HG03442 (cell line): ENCODE data around the gene IGDCC3.
"Not testable (repeated sequence)": the region's sequence is repeated elsewhere in the genome, so short reads cannot be mapped to it uniquely, and the experiment has no call there.

ENCODE experiments used
- ATAC-seq: cut with Tn5 transposase; IDR thresholded peaks from one replicate; pipeline ENCODE4 v1.9.1; 2021; ENCODE audit warnings: mild to moderate bottlenecking, moderate library complexity; ENCODE audit not compliant: unreplicated experiment

Gene IGDCC3

DNA sequence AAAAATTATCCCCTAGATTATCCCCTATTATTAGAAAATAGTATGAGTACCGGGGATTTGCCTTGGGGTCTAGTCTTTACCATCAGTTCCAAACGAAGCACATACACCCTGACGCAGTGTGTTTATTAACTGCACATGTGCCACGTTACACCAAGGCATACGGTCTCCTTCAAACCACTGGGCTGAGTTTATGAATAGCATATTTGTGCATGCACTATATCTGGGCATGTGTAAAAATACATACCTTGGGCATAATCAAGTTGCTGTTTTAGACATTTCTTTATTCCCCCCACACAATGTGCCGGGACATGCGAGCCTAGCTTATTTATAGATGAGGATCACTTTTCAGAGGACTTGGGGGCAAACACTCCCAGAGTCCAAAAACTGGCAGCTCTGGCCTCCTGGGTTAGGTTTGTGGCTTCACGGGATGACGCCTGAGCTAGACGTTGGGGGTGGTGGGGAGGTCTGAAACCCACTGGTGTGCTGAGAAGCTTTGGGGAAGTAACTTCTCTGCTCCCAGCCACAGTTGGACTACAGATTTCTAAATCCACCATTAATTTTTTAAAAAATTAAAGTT lies 28.7 kb upstream of the IGDCC3 start:
- no peak for ATAC-seq

DNA sequence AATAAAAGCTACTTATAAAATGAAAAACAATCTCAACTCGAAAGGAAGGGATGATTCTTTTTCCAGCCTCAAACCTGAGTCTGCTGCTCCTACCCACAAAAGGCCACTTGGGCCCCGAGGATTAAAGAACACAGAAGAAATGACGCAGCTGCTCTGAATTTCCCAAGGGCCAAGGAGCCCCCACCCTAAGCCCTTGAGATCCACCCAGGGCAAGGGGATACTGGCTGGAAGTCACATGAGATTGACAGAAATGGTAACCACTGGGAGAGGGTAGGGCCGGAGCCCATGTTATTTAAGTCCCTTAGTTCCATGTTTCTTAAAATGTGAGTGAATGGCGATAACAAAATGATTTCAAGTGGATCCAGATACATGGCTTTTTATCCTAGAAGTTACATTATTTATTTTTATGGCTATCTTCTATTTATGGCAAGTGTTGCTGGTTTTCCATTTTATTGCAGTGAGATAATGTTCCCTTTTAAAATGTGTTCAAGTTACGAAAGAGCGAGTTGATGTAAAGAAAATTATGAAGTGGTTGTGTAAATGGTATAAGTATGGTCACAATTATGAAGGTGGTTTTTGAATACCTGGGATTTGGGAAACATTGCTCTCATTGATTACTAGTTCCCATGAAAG lies 28.1 kb upstream of the IGDCC3 start:
- ATAC-seq = no peak

DNA sequence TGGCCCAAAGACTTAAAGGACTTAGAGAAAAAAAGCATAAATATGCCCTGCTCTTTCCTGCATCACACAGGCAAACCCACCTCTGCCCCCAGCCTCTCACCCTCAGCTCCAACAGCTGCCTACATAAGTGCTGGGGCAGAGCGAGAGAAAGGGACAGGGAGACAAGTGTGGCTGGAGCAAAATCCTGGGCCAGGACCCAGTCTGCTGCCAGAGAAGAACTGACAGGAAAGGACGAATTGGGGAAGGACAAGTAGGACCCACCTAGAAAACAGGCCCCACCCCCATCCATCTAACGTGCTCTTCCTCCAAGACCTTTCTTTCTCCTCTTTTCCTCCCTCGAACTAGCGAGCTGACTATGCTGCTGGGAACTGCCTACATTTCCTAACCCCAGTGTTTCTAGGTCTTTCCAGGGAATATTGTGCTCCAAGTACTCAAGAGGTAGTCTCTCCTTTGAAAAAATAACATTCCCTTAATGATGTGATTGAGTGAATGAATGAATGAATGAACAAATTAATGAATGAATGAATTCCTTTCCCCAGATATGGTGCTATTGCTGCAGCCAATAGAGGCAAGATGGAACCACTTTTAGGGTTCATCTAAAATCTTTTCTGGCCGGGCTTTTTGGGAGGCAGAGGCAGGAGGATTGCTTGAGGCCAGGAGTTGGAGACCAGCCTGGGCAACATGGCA lies 26.5 kb upstream of the IGDCC3 start:
- ATAC-seq = no peak

- ATAC-seq = no peak
Measured at GRCh38 chr15:65402961-65403360, 25.2 kb upstream of the IGDCC3 start.

DNA sequence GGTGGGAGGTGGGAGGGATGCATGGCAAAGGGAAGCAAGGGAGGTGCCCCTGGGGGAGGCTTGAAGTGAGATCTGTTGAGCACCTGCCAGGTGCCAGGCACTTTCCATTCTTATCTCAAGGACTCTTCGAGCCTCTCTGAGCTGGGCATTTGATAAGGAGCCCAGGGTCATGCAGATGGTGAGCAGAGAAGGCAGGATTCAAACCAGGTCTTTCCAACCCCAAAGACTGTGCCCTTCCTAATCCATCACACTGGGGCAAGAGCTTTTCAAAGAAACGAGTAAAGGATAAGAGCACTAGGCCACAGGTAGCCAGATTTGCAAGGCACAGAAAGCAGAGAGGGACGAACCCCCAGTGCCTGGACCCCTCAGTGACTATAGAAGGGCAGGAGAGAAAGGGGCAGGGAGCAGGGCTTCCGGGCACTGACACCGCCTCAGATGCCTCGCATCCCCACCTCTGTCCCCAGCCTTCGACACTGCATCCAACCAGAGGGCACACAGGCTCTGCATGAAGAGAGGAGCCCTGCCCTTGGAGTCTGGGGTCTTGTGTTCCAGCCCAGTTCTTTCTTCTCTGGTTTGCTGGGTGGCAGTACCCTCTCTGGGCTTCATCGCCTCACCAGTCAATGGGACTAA lies 23.9 kb upstream of the IGDCC3 start:
- ATAC-seq = no peak

- ATAC-seq = no peak
Measured at GRCh38 chr15:65400760-65401610, 23.2 kb upstream of the IGDCC3 start.

GRCh38 chr15:65399997-65400396 lies 22.2 kb upstream of the IGDCC3 start:
- no peak for ATAC-seq

GRCh38 chr15:65399001-65399706 lies 21.4 kb upstream of the IGDCC3 start:
- no peak for ATAC-seq

DNA sequence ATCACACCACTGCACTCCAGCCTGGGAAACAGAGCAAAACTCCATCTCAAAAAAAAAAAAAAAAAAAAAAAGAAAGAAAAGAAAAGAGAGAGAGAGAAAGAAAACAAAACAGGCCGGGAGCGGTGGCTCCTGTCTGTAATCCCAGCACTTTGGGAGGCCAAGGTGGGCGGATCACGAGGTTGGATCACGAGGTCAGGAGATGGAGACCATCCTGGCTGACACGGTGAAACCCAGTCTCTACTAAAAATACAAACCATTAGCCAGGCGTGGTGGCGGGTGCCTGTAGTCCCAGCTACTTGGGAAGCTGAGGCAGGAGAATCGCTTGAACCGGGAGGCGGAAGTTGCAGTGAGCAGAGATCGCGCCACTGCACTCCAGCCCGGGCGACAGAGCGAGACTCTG lies 20.7 kb upstream of the IGDCC3 start:
- not testable (repeated sequence) for ATAC-seq

GRCh38 chr15:65396965-65397317 lies 19.1 kb upstream of the IGDCC3 start:
- ATAC-seq = no peak

DNA sequence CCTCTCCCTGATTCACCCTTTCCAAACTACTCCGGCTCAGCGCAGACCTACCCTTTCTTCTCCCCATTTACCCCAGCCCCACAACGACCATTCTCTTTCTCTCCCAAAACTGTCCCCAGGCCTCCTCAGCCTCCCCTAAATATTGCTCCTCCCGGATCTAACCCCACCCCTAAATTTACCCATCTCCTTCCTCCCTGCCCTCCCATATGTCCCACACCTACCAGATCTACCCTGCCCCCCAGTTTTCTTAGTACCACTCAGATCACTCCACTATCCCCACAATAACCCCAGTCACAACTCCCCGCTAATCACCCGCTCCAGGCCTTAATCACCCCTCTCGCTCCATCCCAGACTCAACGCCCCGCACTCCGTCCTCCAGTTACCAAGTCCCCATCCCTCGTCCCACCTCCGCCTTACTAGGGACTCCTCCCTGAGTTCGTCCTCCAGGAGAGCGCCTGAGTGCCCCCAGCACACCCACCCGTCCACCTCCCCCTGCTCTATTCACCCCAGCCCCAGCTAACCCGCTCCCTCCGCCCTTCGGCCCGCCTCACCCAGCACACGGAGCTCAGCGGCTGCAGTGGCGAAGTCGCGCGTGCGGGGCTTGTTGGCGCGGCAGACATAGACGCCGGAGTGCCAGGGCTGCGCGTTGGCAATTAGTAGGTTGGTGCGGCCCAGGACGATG lies 18.6 kb upstream of the IGDCC3 start:
- ATAC-seq = no peak

DNA sequence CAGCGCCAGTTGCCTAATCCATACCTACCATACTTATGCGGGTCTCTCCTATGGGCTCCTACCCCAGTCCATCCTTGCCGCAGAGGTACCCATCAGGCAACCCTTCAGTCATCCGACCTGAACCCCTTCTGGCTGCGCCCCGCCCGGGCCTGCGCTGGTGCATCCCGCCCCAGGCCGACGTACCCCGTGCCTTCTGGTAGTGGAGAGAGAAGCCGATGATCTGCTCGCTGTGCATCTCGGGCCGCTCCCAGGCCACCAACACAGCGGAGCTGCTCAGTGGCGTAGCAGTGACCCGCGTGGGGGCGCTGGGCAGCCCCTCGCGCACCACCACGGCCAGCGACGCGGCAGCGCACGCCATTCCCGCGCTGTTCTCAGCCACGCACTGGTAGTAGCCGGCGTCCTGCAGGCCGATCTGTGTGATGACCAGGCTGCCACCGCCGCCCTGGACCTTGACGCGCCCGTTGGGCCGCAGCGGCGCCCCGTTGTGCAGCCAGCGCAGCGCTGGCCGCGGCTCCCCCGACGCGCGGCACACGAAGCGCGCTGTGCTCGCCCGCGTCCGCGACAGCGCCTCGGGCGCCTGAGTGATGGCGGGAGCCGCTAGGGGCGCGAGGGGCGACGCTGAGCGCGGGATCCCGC lies 17.9 kb upstream of the IGDCC3 start:
- ATAC-seq = no peak

- no peak for ATAC-seq
Measured at GRCh38 chr15:65394936-65395335, 17.1 kb upstream of the IGDCC3 start.

GRCh38 chr15:65394280-65394789 lies 16.5 kb upstream of the IGDCC3 start:
- no peak for ATAC-seq

- no peak for ATAC-seq
Measured at GRCh38 chr15:65393557-65393956, 15.8 kb upstream of the IGDCC3 start.

DNA sequence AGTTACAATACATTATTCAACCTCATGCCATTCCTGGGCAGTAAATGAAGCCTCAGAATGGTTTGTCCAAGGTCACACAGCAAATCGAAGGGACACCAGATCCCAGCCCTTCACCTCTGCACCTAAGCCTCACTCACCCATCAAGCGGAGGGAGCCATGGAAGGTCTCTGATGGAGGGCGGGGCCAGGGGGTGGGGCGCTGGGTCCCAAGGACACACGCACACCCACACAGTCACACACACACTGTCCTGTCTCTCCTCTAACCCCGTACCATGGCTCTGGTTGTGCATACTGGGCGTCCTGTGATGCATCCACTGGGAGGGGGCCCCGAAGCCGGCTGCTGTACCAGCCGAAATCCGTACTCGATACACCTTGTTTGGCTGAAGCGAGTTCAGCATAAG lies 15.3 kb upstream of the IGDCC3 start:
- no peak for ATAC-seq

DNA sequence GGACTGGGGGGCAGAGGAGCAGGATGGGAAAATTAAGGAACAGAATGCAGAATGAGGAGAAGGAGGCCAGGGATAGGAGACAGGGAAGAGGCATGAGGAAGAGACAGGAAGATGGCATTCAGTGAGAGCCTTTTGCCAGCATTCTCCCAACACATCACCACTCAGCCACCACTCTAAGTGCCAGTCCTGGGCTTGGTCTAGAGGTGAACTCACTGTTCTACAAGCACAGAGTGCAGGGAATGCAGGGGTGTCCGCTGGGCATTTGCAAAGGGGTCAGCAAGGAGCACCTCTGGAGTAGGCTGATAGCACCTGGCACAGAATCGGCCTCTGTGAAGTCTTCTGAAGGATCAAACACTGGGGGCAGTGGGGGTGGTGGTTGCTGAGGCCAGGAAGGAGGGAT lies 14.6 kb upstream of the IGDCC3 start:
- ATAC-seq = no peak

DNA sequence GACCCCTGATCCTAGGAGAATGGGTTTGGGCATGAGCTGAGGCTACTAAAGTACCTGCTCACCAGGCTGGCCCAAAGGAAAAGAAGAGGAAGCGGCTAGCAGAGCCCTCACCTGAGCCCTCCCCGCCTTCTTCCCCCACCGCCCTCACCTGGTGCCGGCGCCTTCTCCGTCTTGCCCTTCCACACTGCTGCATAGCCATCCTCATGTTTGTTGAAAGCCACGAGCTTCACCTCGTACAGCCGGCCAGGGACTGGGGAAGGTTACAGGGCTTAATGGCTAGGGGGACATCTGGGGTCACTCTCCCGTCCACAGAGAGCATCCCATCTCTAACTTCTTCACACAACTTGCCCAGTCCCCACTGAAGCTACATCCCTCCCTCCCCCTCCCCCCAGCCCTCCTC lies 13.9 kb upstream of the IGDCC3 start:
- ATAC-seq = no peak

- ATAC-seq = no peak
Measured at GRCh38 chr15:65390447-65390846, 12.6 kb upstream of the IGDCC3 start.
